DND-41 (cell line): ENCODE data around the gene EHMT1.
"Not testable (repeated sequence)": the region's sequence is repeated elsewhere in the genome, so short reads cannot be mapped to it uniquely, and the experiment has no call there.

Source experiments
- ATAC-seq: fragments of 200-7000 bp; cut with Tn5 transposase; 3 replicates; pipeline ENCODE4 v1.9.1; 2021; ENCODE audit warnings: low read depth; ENCODE audit not compliant: insufficient read depth
- DNase-seq: peaks from one replicate; pipeline ENCODE4 v3.0.0-alpha.2; 2020
- H2AFZ ChIP-seq: 2 replicates; pipeline ENCODE4 v1.6.0; 2012; ENCODE audit warnings: low read depth, low read length
- H3K27ac ChIP-seq: 2 replicates; pipeline ENCODE4 v1.5.1; 2012; ENCODE audit warnings: low read length, inconsistent platforms
- H3K27me3 ChIP-seq: fragments of 200-600 bp; sonication (generic); 2 replicates; pipeline ENCODE4 v1.6.0; 2012; ENCODE audit warnings: low read length, mild to moderate bottlenecking, inconsistent platforms; ENCODE audit not compliant: insufficient read depth, poor library complexity
- H3K36me3 ChIP-seq: 2 replicates; pipeline ENCODE4 v1.5.1; 2012; ENCODE audit warnings: low read length, inconsistent platforms; ENCODE audit not compliant: insufficient read depth
- H3K4me1 ChIP-seq: 2 replicates; pipeline ENCODE4 v1.5.1; 2012; ENCODE audit warnings: mild to moderate bottlenecking, low read length; ENCODE audit not compliant: insufficient read depth
- H3K4me2 ChIP-seq: 2 replicates; pipeline ENCODE4 v1.6.0; 2012; ENCODE audit warnings: mild to moderate bottlenecking, moderate library complexity, low read length, inconsistent platforms; ENCODE audit not compliant: insufficient read depth
- H3K4me3 ChIP-seq, 2 experiments: fragments of 200-600 bp in 1 of 2; shearing (Covaris generic) in 1 of 2; 2 replicates each; pipeline ENCODE4 v1.5.1; 2012 to 2016; ENCODE audit warnings: inconsistent platforms in 2 of 2, low read length in 2 of 2, mild to moderate bottlenecking in 2 of 2, low read depth in 1 of 2, moderate library complexity in 1 of 2
- H3K79me2 ChIP-seq: 2 replicates; pipeline ENCODE4 v1.6.0; 2012; ENCODE audit warnings: low read length, inconsistent platforms; ENCODE audit not compliant: insufficient read depth
- H3K9ac ChIP-seq: 2 replicates; pipeline ENCODE4 v1.6.0; 2012; ENCODE audit warnings: low read depth, mild to moderate bottlenecking, inconsistent platforms, low read length, moderate library complexity
- H3K9me3 ChIP-seq: 2 replicates; pipeline ENCODE4 v1.5.1; 2012; ENCODE audit warnings: low read length, moderate library complexity, mild to moderate bottlenecking, inconsistent platforms; ENCODE audit not compliant: insufficient read depth, severe bottlenecking
- H4K20me1 ChIP-seq: 2 replicates; pipeline ENCODE4 v1.6.0; 2012; ENCODE audit warnings: low read length; ENCODE audit not compliant: insufficient read depth
- EZH2 ChIP-seq: IDR thresholded peaks from 3 replicates; pipeline ENCODE4 v1.6.1; 2012; ENCODE audit warnings: borderline replicate concordance, low read depth, mild to moderate bottlenecking, moderate library complexity, low read length, inconsistent platforms; ENCODE audit not compliant: severe bottlenecking
- TF ChIP-seq, protein P1 (sequence below): IDR thresholded peaks from 2 replicates; pipeline ENCODE4 v1.5.1; 2012; ENCODE audit warnings: borderline replicate concordance, low read length, moderate library complexity, mild to moderate bottlenecking; ENCODE audit not compliant: poor library complexity, severe bottlenecking; ENCODE audit errors: extremely low read depth

Gene EHMT1

DNA sequence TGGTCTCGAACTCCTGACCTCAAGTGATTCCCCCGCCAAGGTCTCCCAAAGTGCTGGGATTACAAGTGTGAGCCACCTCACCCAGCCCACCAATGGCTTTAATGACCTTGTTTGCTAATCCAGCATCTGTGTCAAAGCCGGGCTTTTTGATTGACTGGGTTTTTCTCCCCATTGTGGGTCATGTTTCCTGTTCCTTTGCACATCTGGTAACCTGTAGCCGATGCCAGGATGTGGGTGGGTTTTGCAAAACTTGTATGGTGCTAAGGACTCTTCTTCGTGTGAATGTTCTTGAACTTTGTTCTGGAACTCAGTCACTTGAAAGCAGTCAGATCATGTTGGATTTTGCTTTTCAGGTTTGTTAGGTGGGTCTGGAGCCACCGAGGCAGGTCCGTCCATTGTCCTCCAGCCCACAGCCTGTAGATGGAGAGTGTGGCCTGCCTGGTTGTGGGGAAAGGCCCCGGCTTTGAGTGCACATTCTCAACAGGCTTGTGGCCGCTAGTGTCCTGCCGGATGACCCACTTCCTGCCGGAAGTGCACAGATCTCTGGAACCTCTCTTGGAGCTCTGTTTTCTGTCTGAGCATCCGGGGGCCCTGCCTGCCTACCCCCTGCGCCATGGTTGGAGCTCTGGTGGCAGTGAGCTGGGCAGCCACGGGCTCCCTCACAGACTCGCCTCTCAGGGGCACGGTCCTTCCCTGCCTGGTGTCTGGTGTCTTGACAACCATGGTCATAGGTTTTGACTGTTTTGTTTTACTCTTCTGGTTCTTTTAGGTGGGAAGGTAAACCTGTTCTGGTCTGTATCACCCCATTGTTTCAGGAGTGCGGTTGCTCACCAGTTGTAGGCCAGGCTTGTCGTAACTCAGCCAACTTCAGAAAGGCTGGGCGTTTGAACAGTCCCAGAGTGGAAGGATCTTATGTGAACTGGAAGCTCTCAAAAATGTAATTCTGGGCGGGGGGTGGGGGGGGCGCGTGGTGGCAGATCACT lies 189.2 kb downstream of the EHMT1 start:
- 0 out of 2 replicates have a peak, but pooled peaks cover 13% of the 10 kb centered on the region for H4K20me1 ChIP-seq
- DNase-seq (no peak), ATAC-seq (no peak; the same call in 2 of the 3 replicates)
- H3K27ac ChIP-seq = no peak overlapping the region
- no peaks in the 10 kb centered on the region for H3K9me3 ChIP-seq
- H3K4me3 ChIP-seq = no peak overlapping the region
- H3K9ac ChIP-seq = no peak overlapping the region
- no peaks in the 10 kb centered on the region for H3K4me1 ChIP-seq
- peaks cover 50% of the 10 kb centered on the region for H3K36me3 ChIP-seq
- H3K27me3 ChIP-seq = no peaks in the 10 kb centered on the region
- no peaks in the 10 kb centered on the region for H3K79me2 ChIP-seq
- TF ChIP-seq EZH2 = no peak
- TF ChIP-seq, protein P1, sequence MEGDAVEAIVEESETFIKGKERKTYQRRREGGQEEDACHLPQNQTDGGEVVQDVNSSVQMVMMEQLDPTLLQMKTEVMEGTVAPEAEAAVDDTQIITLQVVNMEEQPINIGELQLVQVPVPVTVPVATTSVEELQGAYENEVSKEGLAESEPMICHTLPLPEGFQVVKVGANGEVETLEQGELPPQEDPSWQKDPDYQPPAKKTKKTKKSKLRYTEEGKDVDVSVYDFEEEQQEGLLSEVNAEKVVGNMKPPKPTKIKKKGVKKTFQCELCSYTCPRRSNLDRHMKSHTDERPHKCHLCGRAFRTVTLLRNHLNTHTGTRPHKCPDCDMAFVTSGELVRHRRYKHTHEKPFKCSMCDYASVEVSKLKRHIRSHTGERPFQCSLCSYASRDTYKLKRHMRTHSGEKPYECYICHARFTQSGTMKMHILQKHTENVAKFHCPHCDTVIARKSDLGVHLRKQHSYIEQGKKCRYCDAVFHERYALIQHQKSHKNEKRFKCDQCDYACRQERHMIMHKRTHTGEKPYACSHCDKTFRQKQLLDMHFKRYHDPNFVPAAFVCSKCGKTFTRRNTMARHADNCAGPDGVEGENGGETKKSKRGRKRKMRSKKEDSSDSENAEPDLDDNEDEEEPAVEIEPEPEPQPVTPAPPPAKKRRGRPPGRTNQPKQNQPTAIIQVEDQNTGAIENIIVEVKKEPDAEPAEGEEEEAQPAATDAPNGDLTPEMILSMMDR = no peak
- no peak overlapping the region for H2AFZ ChIP-seq
- no peak overlapping the region for H3K4me2 ChIP-seq

DNA sequence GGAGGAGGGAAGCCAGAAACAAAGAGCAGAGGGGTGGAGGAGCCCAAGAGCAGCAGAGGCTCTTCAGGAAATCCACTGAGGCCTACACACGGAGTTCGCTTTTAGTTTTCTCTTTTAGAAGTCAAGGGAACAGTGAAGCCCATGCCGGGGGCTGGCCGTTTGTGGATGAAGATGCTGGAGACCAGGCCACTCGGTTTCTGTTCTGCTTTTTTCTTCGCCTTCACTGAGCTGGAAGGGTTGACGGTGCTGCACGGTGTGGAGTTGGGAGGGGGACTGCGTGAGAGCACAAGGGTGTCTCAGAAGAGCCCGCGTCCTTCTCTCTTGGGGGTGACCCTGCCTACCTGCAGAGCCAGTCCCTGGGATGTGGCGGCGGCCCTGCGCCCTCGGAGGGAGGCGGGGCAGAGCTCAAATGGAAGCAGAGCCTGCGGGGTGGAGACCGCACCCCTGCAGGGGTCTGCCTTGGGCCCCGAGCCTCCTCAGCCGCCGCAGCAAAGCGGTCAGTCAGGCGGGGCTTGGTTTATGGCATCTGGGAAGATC lies 190.3 kb downstream of the EHMT1 start:
- ATAC-seq (no peak), DNase-seq (no peak)
- no peaks in the 10 kb centered on the region for H3K9me3 ChIP-seq
- no peak overlapping the region for H3K27ac ChIP-seq
- no peak overlapping the region for H3K4me2 ChIP-seq
- H3K4me1 ChIP-seq = no peaks in the 10 kb centered on the region
- no peak overlapping the region for H3K9ac ChIP-seq
- no peak overlapping the region for H2AFZ ChIP-seq
- TF ChIP-seq, protein P1 = no peak
- TF ChIP-seq EZH2 = no peak
- H3K27me3 ChIP-seq = no peaks in the 10 kb centered on the region
- H4K20me1 ChIP-seq = 0 out of 2 replicates have a peak, but pooled peaks cover 13% of the 10 kb centered on the region
- H3K79me2 ChIP-seq = no peaks in the 10 kb centered on the region
- H3K4me3 ChIP-seq = no peak overlapping the region
- peaks cover 52% of the 10 kb centered on the region for H3K36me3 ChIP-seq

DNA sequence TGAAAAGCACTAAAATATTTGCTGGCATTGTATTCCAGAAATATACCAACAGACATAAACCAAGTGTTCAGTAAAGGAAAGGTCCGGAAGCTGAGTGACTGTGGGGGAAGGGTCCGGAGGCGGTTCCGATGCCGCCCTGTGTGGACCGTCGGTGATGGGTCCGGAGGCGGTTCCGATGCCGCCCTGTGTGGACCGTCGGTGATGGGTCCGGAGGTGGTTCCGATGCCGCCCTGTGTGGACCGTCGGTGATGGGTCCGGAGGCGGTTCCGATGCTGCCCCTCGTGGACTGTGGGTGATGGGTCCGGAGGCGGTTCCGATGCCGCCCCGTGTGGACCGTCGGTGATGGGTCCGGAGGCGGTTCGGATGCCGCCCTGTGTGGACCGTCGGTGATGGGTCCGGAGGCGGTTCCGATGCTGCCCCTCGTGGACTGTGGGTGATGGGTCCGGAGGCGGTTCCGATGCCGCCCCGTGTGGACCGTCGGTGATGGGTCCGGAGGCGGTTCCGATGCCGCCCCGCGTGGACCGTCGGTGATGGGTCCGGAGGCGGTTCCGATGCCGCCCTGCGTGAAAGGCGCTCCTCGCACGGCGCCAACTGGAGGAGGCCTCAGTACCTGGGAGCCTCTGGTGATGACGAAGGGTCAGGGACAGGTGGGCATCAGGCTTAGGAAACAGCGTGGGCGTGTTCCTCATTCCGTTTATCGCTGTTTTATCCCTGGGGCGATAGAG lies 191.1 kb downstream of the EHMT1 start:
- not testable (repeated sequence) for H3K4me1 ChIP-seq, DNase-seq, H3K4me2 ChIP-seq, H3K27me3 ChIP-seq, H3K4me3 ChIP-seq, H2AFZ ChIP-seq, H3K79me2 ChIP-seq, H3K27ac ChIP-seq, ATAC-seq, H3K9me3 ChIP-seq, H3K9ac ChIP-seq
- H3K36me3 ChIP-seq = peaks cover 57% of the 10 kb centered on the region
- H4K20me1 ChIP-seq = 0 out of 2 replicates have a peak, but pooled peaks cover 11% of the 10 kb centered on the region
